ENCODE measurements around the gene SND1.

SND1 gene

GRCh38 chr7:127976056-127976737 is 324.2 kb downstream of the SND1 start:
- H3K4me3 ChIP-seq (ENCODE audit: low read length in 2 of 2): no peak overlapping the region
- no peaks in the 10 kb centered on the region for H3K4me1 ChIP-seq (ENCODE audit: control insufficient read depth in 2 of 2, insufficient read depth in 2 of 2, low read length in 2 of 2)
- H3K36me3 ChIP-seq (ENCODE audit: control insufficient read depth in 2 of 2, insufficient read depth in 2 of 2, low read length in 2 of 2): peaks cover 5 to 7% of the 10 kb centered on the region in 2 donors
- H3K9me3 ChIP-seq (ENCODE audit: control insufficient read depth in 2 of 2, low read length in 2 of 2): peaks cover 0 to 6% of the 10 kb centered on the region in 2 donors
- H3K9ac ChIP-seq (ENCODE audit: low read depth in 1 of 2, low read length in 2 of 2): no peak overlapping the region
- no peaks in the 10 kb centered on the region for H3K27me3 ChIP-seq (ENCODE audit: control insufficient read depth in 2 of 2, insufficient read depth in 2 of 2, low read length in 2 of 2)
- H3K27ac ChIP-seq (ENCODE audit: low read depth in 2 of 2, low read length in 2 of 2): no peak overlapping the region

- Histone ChIP-seq H3K27ac (ENCODE audit: low read depth in 2 of 2, low read length in 2 of 2) (no peak overlapping the region), H3K27me3 (ENCODE audit: control insufficient read depth in 2 of 2, insufficient read depth in 2 of 2, low read length in 2 of 2) (no peaks in the 10 kb centered on the region), H3K9ac (ENCODE audit: low read depth in 1 of 2, low read length in 2 of 2) (no peak overlapping the region), H3K4me3 (ENCODE audit: low read length in 2 of 2) (no peak overlapping the region), H3K9me3 (ENCODE audit: control insufficient read depth in 2 of 2, low read length in 2 of 2) (peaks cover 0 to 6% of the 10 kb centered on the region in 2 donors), H3K4me1 (ENCODE audit: control insufficient read depth in 2 of 2, insufficient read depth in 2 of 2, low read length in 2 of 2) (no peaks in the 10 kb centered on the region), H3K36me3 (ENCODE audit: control insufficient read depth in 2 of 2, insufficient read depth in 2 of 2, low read length in 2 of 2) (peaks cover 5 to 7% of the 10 kb centered on the region in 2 donors)
Measured at GRCh38 chr7:127976738-127977120, 324.7 kb downstream of the SND1 start.

- H3K27me3 ChIP-seq (ENCODE audit: control insufficient read depth in 2 of 2, insufficient read depth in 2 of 2, low read length in 2 of 2): no peaks in the 10 kb centered on the region
- no peak overlapping the region for H3K9ac ChIP-seq (ENCODE audit: low read depth in 1 of 2, low read length in 2 of 2)
- no peak overlapping the region for H3K4me3 ChIP-seq (ENCODE audit: low read length in 2 of 2)
- peaks cover 5 to 7% of the 10 kb centered on the region in 2 donors for H3K36me3 ChIP-seq (ENCODE audit: control insufficient read depth in 2 of 2, insufficient read depth in 2 of 2, low read length in 2 of 2)
- H3K27ac ChIP-seq (ENCODE audit: low read depth in 2 of 2, low read length in 2 of 2): no peak overlapping the region
- no peaks in the 10 kb centered on the region for H3K4me1 ChIP-seq (ENCODE audit: control insufficient read depth in 2 of 2, insufficient read depth in 2 of 2, low read length in 2 of 2)
- H3K9me3 ChIP-seq (ENCODE audit: control insufficient read depth in 2 of 2, low read length in 2 of 2): peaks cover 0 to 6% of the 10 kb centered on the region in 2 donors
Measured at GRCh38 chr7:127978421-127978820, 326.4 kb downstream of the SND1 start.

DNA sequence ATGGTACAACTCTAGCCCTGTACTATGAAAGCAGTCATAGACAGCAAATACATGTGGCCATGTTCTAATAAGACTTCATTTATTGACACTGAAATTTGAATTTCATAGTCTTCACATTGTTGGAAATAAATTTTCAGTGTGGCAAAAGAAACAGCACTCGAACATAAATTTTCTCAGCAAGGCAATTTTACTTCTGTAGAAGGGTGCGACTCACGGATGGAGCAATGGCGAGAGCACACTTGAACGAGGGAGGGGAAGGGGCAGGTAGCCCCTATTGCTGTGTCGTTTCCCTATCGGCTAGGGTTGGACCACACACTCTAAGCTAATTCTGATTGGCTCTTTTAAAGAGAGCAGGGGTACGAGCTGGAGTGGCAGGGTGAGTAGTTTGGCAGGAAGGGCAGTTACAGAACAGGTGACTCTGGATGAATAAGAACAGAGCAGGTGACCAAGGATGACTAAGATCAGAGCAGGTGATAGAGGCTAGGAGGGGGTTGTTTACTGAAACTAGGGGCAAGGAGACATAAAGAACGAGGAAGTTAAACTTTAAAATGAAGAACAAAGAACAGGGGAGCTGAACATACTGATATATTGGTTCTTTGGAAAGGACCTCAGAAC is 327.2 kb downstream of the SND1 start:
- H3K36me3 ChIP-seq (ENCODE audit: control insufficient read depth in 2 of 2, insufficient read depth in 2 of 2, low read length in 2 of 2): peaks cover 5 to 7% of the 10 kb centered on the region in 2 donors

DNA sequence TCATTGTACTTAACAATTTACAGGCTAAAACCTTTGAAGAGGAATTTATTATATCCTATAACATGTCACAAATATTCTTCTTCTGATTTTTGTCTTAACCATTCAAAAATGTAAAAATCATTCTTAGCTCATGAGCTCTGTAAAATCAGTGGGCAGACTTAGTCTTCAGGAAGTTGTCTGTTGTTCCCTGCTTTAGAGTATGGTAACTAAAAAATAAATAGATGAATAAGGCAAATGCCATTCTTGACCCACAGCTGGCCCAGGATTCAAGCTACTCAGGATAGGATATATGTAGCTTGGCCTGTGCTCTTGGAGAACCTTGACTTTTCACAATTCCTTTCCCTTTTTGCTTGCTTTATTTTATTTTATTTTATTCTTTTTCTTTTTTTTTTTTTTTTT is 327.7 kb downstream of the SND1 start:
- Histone ChIP-seq H3K9ac (ENCODE audit: low read depth in 1 of 2, low read length in 2 of 2) (no peak overlapping the region), H3K36me3 (ENCODE audit: control insufficient read depth in 2 of 2, insufficient read depth in 2 of 2, low read length in 2 of 2) (peaks cover 5 to 7% of the 10 kb centered on the region in 2 donors), H3K27ac (ENCODE audit: low read depth in 2 of 2, low read length in 2 of 2) (no peak overlapping the region), H3K4me1 (ENCODE audit: control insufficient read depth in 2 of 2, insufficient read depth in 2 of 2, low read length in 2 of 2) (no peaks in the 10 kb centered on the region), H3K4me3 (ENCODE audit: low read length in 2 of 2) (no peak overlapping the region), H3K9me3 (ENCODE audit: control insufficient read depth in 2 of 2, low read length in 2 of 2) (peaks cover 0 to 6% of the 10 kb centered on the region in 2 donors), H3K27me3 (ENCODE audit: control insufficient read depth in 2 of 2, insufficient read depth in 2 of 2, low read length in 2 of 2) (no peaks in the 10 kb centered on the region)

More for the DNA sequence above, 327.2 kb downstream of the SND1 start:
- no peak overlapping the region for H3K27ac ChIP-seq (ENCODE audit: low read depth in 2 of 2, low read length in 2 of 2)
- no peaks in the 10 kb centered on the region for H3K27me3 ChIP-seq (ENCODE audit: control insufficient read depth in 2 of 2, insufficient read depth in 2 of 2, low read length in 2 of 2)
- no peak overlapping the region for H3K4me3 ChIP-seq (ENCODE audit: low read length in 2 of 2)
- no peak overlapping the region for H3K9ac ChIP-seq (ENCODE audit: low read depth in 1 of 2, low read length in 2 of 2)
- H3K9me3 ChIP-seq (ENCODE audit: control insufficient read depth in 2 of 2, low read length in 2 of 2): peaks cover 0 to 6% of the 10 kb centered on the region in 2 donors
- H3K4me1 ChIP-seq (ENCODE audit: control insufficient read depth in 2 of 2, insufficient read depth in 2 of 2, low read length in 2 of 2): no peaks in the 10 kb centered on the region

DNA sequence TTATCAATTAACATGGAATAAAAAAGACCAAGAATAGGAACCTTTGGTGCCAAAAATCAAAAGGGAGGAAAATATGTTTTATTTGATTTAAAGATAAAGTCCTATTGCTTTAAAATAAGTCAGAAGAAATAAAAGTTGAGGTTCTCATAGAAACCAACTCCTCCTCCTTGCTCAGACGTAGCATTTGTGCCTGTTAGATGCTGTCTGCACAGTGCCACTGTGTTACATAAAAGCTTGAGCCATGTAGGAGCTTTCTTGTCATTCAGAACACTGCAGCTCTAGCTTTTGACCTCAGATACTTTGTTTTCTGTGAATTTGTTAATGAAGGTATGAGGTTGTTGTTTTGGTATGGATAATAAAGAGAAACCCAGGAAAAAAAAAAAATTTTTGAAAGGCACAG is 328.9 kb downstream of the SND1 start:
- Histone ChIP-seq H3K27ac (ENCODE audit: low read depth in 2 of 2, low read length in 2 of 2) (no peak overlapping the region), H3K36me3 (ENCODE audit: control insufficient read depth in 2 of 2, insufficient read depth in 2 of 2, low read length in 2 of 2) (peaks cover 4 to 5% of the 10 kb centered on the region in 2 donors), H3K27me3 (ENCODE audit: control insufficient read depth in 2 of 2, insufficient read depth in 2 of 2, low read length in 2 of 2) (no peaks in the 10 kb centered on the region), H3K4me1 (ENCODE audit: control insufficient read depth in 2 of 2, insufficient read depth in 2 of 2, low read length in 2 of 2) (no peaks in the 10 kb centered on the region), H3K9ac (ENCODE audit: low read depth in 1 of 2, low read length in 2 of 2) (no peak overlapping the region), H3K4me3 (ENCODE audit: low read length in 2 of 2) (no peak overlapping the region), H3K9me3 (ENCODE audit: control insufficient read depth in 2 of 2, low read length in 2 of 2) (peaks cover 0 to 6% of the 10 kb centered on the region in 2 donors)

DNA sequence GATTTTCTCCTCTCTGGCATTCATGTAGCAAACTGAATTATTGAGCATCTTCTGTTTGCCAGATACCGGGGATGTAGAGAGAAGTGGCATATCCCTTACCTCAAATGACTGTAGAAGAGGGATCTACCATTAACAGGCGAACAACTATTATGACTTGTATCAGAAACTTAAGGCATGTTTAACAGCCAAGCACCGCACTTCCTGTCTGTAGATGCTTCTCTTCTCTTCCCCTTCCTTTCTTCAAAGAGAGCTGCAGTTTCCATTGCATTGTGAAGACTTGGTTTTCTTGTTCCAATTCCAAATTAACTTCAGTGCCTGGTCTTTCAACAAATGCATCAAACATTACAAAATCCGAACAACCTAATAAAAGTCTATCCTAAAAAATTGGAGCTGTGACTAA is 330.0 kb downstream of the SND1 start:
- no peak overlapping the region for H3K4me3 ChIP-seq (ENCODE audit: low read length in 2 of 2)
- no peak overlapping the region for H3K9ac ChIP-seq (ENCODE audit: low read depth in 1 of 2, low read length in 2 of 2)
- no peaks in the 10 kb centered on the region for H3K4me1 ChIP-seq (ENCODE audit: control insufficient read depth in 2 of 2, insufficient read depth in 2 of 2, low read length in 2 of 2)
- H3K36me3 ChIP-seq (ENCODE audit: control insufficient read depth in 2 of 2, insufficient read depth in 2 of 2, low read length in 2 of 2): peaks cover 0 to under 1% of the 10 kb centered on the region in 2 donors
- peaks cover 0 to 6% of the 10 kb centered on the region in 2 donors for H3K9me3 ChIP-seq (ENCODE audit: control insufficient read depth in 2 of 2, low read length in 2 of 2)
- H3K27ac ChIP-seq (ENCODE audit: low read depth in 2 of 2, low read length in 2 of 2): no peak overlapping the region
- H3K27me3 ChIP-seq (ENCODE audit: control insufficient read depth in 2 of 2, insufficient read depth in 2 of 2, low read length in 2 of 2): no peaks in the 10 kb centered on the region

DNA sequence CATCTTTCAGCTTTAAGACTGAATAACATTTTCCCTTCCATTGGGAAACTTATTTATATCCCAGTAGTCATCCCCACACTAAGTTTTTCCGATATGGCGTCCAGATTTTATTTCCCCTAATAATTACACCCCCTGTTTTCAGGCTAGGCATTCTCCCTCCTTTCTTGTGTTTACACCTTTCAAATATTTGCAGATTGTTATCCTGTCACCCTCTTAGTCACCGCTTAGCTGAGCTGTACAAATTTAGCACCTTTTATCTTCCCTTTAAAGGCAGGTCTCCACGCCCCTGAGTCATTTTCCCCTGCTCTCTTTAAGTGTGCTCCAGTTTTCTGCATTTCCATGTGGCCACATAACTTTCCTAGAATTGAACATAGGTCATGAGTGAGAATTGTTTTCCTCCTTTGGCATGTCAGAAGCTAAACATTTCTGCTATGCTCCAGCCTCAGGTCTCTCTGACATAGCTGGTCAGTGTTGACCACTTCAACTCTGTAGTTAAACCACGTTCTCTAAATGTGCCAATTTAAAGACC is 331.9 kb downstream of the SND1 start:
- H3K4me3 ChIP-seq (ENCODE audit: low read length in 2 of 2): no peak overlapping the region
- no peaks in the 10 kb centered on the region for H3K4me1 ChIP-seq (ENCODE audit: control insufficient read depth in 2 of 2, insufficient read depth in 2 of 2, low read length in 2 of 2)
- H3K27me3 ChIP-seq (ENCODE audit: control insufficient read depth in 2 of 2, insufficient read depth in 2 of 2, low read length in 2 of 2): no peaks in the 10 kb centered on the region
- H3K9ac ChIP-seq (ENCODE audit: low read depth in 1 of 2, low read length in 2 of 2): no peak overlapping the region
- peaks cover 0 to 4% of the 10 kb centered on the region in 2 donors for H3K9me3 ChIP-seq (ENCODE audit: control insufficient read depth in 2 of 2, low read length in 2 of 2)
- H3K36me3 ChIP-seq (ENCODE audit: control insufficient read depth in 2 of 2, insufficient read depth in 2 of 2, low read length in 2 of 2): no peaks in the 10 kb centered on the region
- H3K27ac ChIP-seq (ENCODE audit: low read depth in 2 of 2, low read length in 2 of 2): no peak overlapping the region

DNA sequence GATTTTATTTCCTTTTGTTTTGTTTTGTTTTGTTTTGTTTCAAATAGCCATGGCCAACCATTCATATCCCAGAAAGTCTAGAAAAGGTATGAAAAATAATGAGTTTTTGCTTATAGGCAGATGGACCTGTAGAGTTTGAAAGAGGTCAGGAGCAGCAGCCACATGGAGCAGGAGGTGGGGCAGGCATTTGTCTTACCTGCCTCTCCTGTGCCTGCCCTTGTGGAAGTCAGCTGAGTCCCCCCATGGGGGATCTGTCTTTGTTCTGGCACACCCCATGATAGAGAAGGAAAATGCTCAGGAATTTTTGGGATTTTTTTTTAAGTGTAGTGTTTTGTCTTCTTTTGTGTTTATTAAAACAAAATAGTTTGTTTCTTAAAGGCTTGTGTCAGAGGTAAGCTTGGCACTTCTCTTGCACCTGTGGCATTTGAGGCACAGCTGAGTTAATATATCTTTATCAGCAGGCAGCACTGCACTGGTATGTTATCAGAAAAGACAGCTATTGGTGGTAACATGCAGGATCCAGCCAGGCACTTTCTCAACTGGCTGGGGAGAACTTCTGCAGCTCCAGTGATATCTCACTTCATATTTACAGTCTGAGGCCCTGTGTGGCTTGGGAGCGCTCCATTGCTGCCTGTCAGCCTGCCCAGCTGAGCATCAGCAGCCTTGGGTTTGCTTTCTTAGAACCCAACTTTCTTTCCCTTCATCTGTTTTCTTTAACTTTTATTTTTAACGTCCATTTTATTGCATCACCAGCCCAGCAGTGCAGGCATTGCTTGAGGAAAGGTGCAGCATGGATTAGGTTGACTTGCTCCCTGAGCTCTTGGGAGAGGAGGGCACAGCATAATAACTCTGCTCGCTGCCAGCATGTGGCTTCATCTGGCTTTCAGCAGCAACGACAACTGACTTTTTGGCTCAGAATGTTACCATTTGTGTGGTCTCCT is 334.9 kb downstream of the SND1 start:
- Histone ChIP-seq H3K27me3 (ENCODE audit: control insufficient read depth in 2 of 2, insufficient read depth in 2 of 2, low read length in 2 of 2) (no peaks in the 10 kb centered on the region), H3K4me3 (ENCODE audit: low read length in 2 of 2) (no peak overlapping the region), H3K27ac (ENCODE audit: low read depth in 2 of 2, low read length in 2 of 2) (no peak overlapping the region), H3K9ac (ENCODE audit: low read depth in 1 of 2, low read length in 2 of 2) (no peak overlapping the region), H3K9me3 (ENCODE audit: control insufficient read depth in 2 of 2, low read length in 2 of 2) (no peaks in the 10 kb centered on the region), H3K36me3 (ENCODE audit: control insufficient read depth in 2 of 2, insufficient read depth in 2 of 2, low read length in 2 of 2) (peaks cover 5 to 9% of the 10 kb centered on the region in 2 donors), H3K4me1 (ENCODE audit: control insufficient read depth in 2 of 2, insufficient read depth in 2 of 2, low read length in 2 of 2) (no peaks in the 10 kb centered on the region)

Data from mucosa of rectum (tissue), 2 donors.